Dedifferentiated amniotic fluid mesenchymal stem cell (primary cell): ENCODE data around the gene LMBR1.

Experiments used
- DNase-seq: peaks from one replicate; pipeline ENCODE4 v3.0.0-alpha.2; 2016; ENCODE audit errors: extremely low spot score

Gene LMBR1

GRCh38 chr7:156692849-156693248 is 200.1 kb downstream of the LMBR1 start:
- no peak for DNase-seq

DNA sequence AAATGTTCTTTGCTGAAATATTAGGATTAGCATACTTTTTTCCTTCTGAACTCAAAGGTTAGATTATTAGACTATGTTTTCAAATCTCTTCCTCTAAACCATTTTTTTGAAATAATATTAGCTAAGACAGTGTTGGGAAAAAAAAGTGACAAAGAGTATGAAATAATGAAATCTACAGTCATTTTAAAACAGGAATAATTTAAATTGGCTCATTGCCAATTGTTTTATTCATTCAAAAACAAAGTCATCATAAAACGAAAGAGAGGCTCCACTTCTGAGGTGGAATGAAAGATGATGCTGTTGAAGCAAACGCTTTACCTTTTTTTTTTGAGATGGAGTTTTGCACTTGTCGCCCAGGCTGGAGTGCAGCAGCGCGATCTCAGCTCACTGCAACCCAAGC is 201.2 kb downstream of the LMBR1 start:
- no peak for DNase-seq

DNA sequence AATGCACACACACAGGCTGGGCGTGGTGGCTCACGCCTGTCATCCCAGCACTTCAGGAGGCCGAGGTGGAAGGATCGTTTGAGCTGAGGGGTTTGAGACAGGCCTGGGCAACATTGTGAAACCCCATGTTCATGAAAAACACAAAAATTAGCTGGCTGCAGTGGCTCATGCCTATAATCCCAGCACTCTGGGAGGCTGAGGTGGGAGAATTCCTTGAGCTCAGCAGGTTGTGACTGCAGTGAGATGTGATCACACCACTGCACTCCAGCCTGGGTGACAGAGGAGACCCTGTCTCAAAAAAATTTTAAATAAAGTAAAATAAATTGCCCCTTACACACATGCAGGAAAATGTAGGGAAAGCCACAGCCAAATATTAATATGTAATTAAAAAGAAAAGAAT is 208.3 kb downstream of the LMBR1 start:
- DNase-seq: no peak

GRCh38 chr7:156684251-156684650 is 208.7 kb downstream of the LMBR1 start:
- no peak for DNase-seq

DNA sequence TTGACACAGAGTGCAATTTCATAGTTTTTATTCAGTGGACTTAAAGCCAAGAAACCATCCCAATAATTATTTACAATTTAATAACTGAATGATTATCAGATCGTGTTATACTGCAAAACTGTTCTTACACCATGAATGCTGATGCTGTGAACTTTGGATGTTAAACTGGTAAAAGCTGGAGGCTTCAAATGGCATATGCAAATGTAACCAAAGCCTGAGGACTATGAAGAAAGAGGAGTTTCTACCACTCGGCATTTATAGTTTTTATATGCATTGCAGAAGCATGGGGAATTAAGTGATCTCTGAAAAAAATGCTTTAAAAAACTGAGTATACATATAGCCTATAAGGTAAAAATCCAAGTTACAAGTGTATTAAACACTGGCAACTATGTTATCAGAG is 210.1 kb downstream of the LMBR1 start:
- no peak for DNase-seq

DNA sequence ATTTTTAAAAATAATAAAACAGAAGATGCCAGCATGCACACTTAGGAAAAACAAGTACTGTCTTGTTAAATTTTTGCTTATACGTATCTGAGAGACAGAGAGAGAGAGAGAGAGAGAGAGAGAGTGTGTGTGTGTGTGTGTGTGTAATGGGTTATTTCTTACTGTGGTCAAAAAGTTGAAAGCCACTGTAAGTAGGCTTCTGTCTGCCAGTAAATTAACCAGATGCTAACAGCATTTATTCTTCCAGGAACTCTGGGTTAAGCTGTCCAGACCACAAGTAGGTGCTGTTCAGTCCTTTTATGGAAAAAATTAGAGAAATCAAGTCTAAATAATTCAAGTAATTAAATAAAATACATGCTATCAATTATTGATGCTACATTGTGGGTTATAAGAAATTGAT is 212.7 kb downstream of the LMBR1 start:
- no peak for DNase-seq

DNA sequence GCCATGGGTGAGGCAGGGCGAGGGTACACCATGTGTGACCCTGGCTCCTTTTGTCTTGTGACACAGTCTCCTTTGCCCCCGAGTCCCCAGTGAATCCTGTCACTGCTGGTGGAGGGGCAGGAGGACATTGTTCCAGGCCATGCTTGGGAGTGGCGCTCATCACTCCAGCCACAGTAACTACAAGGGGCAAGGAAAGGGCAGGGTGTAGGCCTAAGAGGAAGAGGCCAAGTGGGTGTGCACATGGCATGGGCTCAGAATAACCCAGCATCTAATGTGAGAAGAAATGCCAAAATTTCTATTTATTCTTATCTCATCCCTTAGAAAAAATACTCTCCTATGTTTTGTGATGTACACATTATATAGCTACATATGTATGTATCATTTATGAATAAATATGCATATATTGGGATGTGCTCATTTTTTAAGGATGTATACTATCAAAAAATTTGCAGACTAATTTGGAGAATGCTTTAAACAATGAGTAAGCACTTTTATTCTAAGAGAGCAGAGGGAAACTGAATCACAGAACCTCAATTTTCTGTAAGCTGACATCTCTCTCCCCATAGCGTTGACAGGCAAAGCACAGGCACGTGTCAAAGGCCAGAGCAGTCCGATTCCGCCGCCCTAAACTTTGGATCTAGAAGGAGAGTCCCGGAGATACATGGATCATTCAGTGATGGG is 215.5 kb downstream of the LMBR1 start:
- DNase-seq: no peak

DNA sequence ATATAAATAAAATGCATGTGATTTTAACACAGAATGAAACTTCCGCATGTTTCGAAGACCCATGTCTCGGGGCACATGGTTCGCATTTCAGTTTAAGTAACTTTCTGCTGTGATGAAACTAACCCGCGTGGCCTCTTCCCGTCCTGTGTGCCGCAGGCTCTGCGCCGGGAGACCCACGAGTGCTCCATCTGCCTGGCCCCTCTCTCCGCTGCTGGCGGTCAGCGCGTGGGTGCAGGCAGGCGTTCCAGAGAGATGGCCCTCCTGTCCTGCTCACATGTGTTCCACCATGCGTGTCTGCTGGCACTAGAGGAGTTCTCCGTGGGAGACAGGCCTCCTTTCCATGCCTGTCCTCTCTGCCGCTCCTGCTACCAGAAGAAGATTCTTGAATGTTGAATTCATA is 216.7 kb downstream of the LMBR1 start:
- DNase-seq: no peak

DNA sequence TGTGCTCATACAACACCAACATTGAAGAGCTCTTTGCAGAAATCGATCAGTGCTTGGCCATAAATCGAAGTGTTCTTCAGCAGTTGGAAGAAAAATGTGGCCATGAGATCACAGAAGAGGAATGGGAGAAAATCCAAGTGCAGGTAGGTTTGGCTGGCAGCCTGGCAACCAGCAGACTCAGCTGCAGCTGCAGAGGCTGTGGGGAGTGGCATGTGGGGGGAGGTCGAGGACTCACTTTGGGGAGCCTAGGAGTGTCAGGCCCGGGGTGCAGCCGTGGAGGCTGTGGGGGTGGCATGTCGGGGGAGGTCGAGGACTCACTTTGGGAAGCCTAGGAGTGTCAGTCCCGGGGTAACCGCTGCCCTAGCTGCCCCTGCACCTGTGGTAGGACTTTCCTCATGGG is 217.3 kb downstream of the LMBR1 start:
- no peak for DNase-seq

- DNase-seq: no peak
Measured at GRCh38 chr7:156673902-156674301, 219.1 kb downstream of the LMBR1 start.

- DNase-seq: no peak
Measured at GRCh38 chr7:156673454-156673853, 219.5 kb downstream of the LMBR1 start.

GRCh38 chr7:156669035-156669828 is 223.8 kb downstream of the LMBR1 start:
- no peak for DNase-seq

DNA sequence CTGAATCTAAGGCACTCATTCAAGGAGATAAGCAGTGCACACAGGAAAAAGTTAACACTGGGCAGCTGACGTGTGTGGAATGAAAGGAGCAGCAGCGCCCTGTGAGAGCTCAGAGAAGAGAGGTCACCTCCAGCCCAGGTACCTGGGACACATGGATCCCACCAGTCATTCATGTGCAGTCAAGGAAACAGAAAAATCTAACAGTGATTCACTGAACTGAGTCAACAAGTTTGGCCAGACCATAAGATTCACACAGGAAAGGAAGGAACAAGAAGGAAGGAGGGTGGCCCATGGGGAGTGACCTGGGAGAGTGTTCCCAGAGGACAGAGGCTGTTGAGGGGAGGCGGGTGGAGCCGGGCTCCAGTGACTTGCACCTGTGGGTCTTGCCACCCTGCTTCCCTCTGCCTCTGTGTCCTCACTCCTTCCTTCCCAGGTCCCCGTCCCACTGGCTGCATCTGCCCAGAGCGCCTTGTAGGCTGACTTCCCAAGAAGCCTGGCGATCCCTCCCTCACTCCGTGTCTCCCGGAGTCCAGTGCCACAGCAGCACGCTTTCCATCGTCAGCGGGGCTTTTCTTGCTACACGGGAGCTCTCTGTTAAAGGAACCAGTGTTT is 224.7 kb downstream of the LMBR1 start:
- no peak for DNase-seq

- no peak for DNase-seq
Measured at GRCh38 chr7:156667110-156667426, 225.9 kb downstream of the LMBR1 start.

GRCh38 chr7:156666368-156667109 is 226.4 kb downstream of the LMBR1 start:
- no peak for DNase-seq

GRCh38 chr7:156665101-156665500 is 227.9 kb downstream of the LMBR1 start:
- no peak for DNase-seq

DNA sequence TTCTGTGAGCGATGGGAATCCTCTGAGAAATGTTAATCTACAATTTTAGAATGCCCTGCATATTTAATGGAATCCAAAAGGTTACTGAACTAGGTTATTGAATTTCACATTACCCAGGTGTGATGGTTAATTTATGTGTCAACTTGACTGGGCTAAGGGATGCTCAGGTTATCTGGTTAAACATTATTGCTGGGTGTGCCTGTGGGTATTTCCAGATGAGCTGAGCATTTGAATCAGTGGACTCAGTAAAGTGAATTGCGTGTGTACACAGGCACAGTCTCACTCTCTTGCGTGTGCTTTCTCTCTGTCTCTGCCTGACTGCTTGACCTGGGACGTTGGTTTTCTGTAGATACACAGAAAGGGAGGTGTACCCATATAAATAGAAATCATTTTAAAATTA is 230.7 kb downstream of the LMBR1 start:
- no peak for DNase-seq

- DNase-seq: no peak
Measured at GRCh38 chr7:156661637-156662036, 231.3 kb downstream of the LMBR1 start.

DNA sequence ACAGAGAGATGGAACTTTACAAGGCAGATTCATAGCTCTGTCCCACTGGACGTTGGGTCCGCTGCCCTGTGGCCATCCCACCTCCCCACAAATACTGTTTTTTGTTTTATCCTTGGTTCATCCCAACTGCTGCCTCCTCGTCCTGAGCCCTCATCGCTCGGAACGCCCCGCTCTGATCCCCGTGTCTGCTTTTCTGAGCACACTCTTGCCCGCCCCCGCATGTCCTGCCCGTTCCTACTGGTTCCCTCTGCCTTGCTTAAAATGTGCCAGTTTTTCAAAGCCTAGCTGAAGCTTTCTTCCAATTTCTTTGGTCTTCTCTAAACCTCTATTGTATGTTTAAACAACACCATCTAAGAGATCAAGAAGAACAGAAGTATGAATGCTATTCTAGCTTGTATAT is 233.0 kb downstream of the LMBR1 start:
- DNase-seq: no peak

GRCh38 chr7:156659203-156659602 is 233.8 kb downstream of the LMBR1 start:
- DNase-seq: no peak

- DNase-seq: no peak
Measured at GRCh38 chr7:156657681-156658080, 235.3 kb downstream of the LMBR1 start.

DNA sequence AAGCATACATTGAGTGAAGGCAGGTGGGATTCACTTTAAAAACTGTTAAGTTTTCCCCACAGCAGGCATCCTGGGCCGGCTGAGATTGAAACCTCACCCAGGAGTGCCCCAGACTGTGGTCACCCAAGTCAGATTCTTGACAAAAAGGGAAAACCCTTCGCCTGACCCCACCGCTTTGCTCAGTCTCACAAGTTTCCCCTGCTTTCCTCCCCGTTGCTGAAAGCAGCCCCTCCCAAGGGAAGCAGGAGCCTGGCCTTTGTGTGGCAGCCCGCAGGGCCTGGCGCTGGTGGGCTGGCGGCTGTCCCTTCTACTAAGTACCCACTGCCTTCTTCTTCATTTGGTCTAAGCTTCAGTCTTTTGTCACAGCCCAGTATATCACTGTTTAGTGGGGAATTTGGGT is 236.4 kb downstream of the LMBR1 start:
- DNase-seq: no peak

- no peak for DNase-seq
Measured at GRCh38 chr7:156655983-156656382, 237.0 kb downstream of the LMBR1 start.
